A549 (cell line): Measurements from ENCODE around the gene TGFBI.

Source experiments
- CTCF ChIP-seq: fragments of >200 bp; sonication (Bioruptor Twin); formaldehyde crosslinking; IDR thresholded peaks from 3 replicates; pipeline ENCODE4 v1.5.1; 2016
- ESRRA ChIP-seq: fragments of 150-350 bp; IDR thresholded peaks from 2 replicates; pipeline ENCODE4 v1.6.1; 2014; ENCODE audit warnings: mild to moderate bottlenecking, low read length, borderline replicate concordance

GRCh38 chr5:136057401-136058038 is 28.7 kb downstream of the TGFBI start:
- no peak for TF ChIP-seq ESRRA
- TF ChIP-seq CTCF, result no peak
